Occipital lobe (tissue), 2 donors: ENCODE results near the gene MRAP. TPM values are rescaled to one million over a fixed set of nuclear protein-coding genes. Genes with fewer than 3 reads are reported as not detected.

Experiments used
- DNase-seq: peaks from one replicate; lab custom pipeline; 2025; lab: John Stamatoyannopoulos, UW
- total RNA-seq: library from RNA; depleted of rRNA; stranded (reverse); fragments of >200 nt; gene quantifications from one replicate; pipeline ENCODE4 v1.2.3, GENCODE V29; 2014

The MRAP gene
- total RNA-seq, 1 donor from 2014 or later = not detected

DNA sequence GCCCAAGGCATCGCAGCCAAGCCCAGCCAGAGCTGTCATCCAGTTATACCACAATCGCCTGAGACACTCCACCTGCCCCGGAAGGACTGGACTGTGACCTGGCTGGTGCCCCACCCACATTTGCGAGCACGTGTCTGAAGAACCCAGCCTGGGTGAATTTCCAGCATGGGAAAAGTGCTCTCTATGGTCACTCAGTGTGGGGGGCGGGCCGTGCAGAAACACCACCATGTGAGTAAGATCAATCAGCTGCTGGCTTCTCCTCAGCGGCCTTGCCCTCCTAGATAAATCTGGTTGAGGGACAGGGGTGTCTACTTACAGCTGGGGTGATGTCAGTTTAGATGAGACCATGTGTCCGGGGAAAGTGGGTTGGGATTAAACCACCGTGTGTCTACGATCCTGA is 49.3 kb downstream of the MRAP start:
- no peak for DNase-seq

DNA sequence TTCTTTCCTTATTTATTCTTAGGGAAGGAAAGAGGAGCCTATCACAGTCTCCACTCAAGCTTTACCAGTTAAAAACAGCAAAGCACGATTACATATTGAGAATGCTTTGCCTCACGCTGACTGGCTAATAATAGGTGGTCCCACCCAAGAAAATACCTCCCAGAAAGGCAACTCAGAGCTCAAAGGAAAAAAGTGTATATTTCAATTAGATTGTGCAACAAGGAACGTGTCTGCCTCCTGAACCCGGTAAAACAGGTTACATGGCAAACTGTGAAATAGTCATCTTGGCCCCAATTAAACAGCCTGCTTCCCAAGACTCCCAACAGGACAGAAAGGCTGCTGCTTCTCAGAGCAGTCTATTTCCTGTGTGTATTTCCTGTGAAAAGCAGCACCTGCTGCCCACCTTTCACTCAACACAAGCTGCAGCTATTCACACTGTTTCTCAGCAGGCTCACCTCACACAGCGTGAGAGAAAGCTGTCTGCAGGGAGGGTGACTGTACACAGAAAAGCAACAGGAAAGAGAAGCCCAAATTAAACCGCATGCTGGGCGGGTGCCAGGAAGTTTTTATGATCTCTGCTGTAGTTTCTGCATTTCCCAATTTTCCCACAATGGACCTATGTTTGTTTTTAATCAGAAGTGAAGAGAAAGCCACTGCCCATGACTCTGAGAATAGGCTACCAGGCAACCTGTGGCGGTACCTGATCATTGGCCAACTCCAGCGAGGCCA is 50.1 kb downstream of the MRAP start:
- no peak for DNase-seq

DNA sequence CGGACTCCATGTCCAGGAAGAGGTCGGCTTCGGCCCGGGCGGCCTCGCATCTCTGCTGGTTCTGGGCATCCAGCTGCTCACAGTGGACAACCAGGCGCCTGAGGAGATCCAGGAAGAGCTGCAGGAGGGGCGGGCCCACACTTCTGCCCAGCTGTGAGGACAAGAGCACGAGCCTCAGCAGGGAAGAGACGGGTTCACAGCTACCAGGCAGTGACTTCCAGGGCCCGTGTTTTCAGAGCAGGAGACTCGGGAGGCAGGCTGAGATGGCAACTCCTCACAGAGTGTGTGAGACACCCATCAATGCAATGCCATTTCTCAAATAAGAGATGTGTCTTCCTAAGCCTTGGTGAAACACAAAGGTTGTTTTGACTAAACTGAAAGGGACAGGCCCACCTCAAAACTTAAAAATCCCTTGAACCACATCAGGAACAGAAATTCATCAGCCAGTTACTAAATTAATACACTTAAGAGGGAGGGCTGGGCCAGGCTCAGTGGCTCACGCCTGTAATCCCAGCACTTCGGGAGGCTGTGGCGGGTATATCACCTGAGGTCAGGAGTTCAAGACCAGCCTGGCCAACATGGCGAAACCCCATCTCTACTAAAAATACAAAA is 50.8 kb downstream of the MRAP start:
- DNase-seq = no peak

DNA sequence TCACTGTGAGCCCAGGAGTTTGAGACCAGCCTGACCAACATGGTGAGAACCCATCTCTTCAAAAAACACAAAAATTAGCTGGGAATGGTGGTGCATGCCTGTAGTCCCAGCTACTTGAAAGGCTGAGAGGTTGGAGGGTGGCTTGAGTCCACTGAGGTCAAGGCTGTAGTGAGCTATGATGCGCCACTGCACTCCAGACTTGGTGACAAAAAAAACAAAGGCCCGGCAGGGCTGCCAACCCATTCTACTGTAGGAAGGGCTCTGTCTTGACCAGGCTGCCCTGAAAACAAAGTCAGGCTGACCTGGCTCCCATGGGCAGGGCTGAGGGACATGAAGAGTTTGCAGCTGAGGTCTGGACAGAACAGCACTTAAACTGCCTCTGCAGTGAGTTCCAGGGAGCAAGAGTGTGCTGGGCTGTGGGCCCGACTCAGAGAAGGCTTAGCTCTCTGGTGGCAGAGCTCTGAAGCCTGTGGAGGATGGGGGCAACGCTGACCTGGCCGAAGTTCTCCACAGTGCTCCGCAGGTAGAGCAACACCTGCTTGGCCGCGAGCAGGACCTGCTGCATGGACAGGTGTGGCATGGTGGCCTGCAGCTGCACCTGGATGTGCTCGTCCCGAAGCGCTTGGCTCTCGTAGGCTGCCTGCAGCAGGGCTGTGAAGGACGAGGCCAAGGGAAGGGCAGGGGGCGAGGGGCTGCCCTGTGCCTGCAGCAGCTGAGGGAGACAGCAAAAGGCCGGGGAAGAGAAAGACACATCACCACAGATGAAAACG is 51.7 kb downstream of the MRAP start:
- no peak for DNase-seq

DNA sequence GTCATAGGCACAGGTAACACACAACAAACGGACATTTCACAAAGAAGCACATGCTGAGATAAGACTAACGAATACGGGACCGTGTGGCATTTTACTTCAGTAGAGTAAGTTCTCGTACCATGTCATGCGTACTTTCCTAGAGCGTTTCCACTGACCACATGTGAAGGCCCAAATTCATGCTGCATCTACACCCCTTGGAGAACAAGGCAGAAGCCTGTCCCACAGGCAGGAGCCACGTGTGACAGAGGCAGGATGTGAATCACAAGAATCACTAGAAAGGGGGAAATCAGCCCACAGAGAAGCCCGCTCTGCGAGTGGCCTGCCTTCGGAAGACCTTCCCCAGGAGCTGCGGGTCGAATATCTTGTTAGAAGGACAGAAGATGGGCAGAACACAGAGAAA is 52.3 kb downstream of the MRAP start:
- no peak for DNase-seq

DNA sequence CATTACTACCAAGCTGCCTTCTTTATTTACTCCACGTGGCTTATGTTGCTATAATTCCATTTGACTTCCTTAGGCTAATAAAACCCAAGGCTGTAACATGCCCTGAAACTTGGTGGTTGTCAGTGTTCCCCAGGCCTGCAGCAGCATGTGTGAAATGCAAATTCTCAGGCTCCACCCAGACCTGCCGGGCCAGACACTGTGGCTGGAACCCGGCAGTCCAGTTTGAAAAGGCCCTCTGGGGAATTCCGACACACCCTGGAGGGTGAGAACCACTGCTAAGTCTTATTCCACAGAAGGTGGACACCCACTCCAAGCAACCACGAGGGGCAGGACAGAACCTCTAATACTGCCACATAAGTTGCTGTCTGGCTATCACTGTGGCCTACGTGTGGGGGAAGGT is 52.8 kb downstream of the MRAP start:
- no peak for DNase-seq

DNA sequence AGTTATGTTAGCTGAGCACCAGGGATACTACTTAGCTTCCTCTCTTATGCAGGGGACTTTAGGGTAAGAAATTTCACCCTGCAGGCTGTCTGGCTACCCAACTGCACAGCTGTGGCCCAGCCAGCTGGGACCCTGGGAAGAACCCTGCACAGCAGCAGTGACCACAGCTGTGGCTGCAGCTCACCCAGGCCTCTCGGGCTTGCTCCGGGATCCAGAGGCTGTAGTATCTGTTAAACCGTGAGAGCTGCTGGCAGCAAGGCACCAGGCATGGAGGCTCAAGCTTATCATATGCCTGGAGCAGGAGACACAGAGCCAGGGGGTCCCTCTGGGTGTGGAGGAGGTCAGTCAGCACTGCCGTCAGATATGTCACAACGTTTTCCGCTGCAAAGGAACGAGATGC is 53.9 kb downstream of the MRAP start:
- no peak for DNase-seq

DNA sequence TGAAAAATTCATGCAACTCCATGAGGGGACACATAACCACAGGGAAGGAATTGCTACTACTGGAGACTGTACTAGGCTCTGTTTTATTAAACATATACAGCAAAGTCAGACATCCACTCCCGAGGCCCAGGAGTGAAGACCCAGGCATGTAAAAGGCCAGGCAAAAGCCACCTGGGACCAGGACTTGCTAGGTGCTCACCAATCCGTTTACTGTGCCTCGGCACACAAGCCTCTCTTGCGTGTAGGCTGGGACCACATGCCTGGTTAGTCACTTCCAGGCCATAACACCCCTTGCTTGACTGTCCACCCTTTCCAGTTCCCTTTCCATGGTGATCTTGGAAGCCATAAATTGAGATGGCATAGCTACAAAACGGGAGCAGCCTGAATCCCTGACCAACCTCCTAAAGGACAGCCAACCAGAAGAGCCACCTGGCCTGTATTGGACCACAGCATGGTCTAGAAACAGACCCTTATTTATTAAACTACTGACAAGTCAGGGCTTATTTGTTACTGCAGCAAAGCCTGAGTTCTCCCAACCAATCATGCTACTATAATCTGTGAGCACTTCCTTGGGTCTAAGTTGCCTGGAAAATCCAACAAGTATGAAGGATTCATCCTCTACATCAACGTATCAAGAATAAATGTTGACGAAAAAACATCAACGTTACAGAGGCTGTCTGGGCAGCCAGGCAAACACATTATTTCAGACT is 54.5 kb downstream of the MRAP start:
- no peak for DNase-seq

DNA sequence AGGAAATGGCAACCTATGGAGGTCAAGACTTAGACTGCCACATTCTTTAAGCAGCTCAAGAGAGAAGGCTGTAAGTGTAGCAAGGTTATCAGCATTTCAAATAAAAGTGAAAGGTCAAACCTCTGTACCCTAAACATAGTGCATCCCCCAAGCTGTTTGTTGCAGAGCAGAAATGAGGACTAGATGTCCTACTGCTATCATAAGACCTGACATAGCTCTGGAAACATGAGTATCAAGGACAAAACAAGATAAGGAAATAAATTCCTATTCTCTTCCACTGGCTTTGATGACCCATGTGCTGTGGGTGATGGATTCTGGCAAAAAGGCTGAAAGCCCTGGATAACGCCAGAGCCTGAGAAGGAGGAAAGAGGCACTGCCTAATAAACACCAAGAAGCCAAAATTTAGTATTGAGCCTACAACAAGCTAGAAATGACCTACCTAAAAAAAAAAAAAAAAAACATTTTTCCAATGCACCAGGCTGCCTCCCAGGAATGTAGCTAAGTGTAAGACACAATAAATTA is 58.3 kb downstream of the MRAP start:
- no peak for DNase-seq

DNA sequence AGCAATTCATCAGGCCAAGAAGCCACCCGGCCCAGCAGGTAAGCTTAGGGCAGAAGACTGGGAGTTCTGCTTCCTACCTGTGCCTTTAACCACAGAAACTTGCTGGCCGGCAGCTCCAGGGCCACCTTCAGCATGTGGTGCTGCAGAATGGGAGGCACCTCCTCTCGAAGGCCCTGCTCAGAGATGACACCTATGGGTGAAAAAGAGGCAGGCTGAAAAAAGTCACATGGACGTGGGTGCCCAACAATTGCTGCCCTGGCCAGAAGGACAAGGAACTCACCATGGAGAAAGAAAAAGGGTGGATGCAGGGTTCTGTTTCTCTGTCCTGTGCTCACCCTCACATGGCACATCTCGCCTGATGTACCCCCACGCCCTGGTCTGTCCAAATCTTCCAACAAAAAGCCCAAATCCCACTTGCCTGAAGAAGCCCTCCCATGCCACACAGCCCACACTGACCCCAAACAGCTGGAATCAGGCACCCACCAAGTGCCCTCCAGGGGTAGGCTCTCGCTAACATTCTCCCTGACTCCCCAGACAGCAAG is 61.1 kb downstream of the MRAP start:
- no peak for DNase-seq

DNA sequence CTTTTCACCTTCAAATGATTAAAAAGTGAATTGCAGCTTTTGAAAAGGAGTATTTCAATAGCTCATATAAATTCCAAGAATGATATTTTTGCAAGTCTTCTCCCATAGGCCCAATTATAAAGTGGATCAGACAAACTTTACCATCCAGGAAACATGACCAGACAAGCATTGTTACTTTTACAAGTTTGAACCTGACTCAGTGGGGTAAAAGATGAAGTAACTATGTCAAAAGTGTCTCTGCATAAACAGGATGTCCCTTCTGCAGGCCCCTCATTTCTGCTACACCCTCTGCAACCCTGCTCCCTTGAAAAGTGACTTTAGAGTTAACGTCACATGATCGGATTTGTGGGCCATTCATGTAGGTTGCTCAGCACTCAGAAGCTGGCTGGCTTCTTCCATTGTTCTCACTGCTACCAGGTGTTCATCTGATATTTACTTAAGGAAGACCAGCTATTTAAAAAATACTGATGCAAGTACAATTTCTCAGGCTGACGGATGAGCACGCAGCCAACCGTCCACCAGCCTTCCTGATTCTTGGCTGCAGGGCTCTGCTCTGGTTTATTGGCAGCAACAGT is 61.8 kb downstream of the MRAP start:
- DNase-seq = no peak

Other genes with a start within 250 kb of the MRAP start
- gene MIS18A, start 19.8 kb upstream of the MRAP start, total RNA-seq = 9.0 TPM
- gene URB1, start 94.2 kb downstream of the MRAP start, total RNA-seq = 13.1 TPM
- 5.6 TPM for gene EVA1C, start 113.9 kb downstream of the MRAP start, total RNA-seq